Hippocampal formation (tissue), 2 donors: ENCODE results near the gene CACNA2D3.

ENCODE experiments used
- DNase-seq, 2 donors: peaks; one replicate each; lab custom pipeline; 2025; lab: John Stamatoyannopoulos, UW

The CACNA2D3 gene

DNA sequence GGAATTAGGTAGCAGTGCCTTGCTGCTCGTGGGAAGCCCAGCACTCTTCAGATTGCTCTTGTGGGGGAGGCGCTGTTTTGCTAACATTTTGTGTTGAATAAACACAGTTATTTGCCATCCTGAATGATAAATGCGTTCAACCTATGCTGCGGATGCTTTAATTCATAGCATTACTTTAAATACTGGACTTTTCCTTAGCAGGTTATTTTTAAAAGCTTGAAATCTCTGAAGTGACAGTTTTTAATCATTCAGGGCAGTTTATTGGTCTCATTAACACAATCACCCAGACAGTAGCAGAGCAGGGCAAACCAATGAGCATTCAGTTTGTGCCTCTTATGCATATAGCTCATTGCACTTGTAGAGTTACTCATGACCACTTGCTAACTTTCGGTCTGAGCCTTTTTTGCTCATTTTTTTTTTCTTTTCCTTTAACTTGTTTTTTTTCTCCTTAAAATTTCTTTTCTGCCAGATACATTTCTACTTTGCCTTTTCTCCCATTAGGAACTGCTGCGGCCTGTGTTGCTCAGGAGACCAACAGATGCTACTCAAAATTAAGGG, 5.2 kb downstream of the CACNA2D3 start:
- DNase-seq: no peak

DNA sequence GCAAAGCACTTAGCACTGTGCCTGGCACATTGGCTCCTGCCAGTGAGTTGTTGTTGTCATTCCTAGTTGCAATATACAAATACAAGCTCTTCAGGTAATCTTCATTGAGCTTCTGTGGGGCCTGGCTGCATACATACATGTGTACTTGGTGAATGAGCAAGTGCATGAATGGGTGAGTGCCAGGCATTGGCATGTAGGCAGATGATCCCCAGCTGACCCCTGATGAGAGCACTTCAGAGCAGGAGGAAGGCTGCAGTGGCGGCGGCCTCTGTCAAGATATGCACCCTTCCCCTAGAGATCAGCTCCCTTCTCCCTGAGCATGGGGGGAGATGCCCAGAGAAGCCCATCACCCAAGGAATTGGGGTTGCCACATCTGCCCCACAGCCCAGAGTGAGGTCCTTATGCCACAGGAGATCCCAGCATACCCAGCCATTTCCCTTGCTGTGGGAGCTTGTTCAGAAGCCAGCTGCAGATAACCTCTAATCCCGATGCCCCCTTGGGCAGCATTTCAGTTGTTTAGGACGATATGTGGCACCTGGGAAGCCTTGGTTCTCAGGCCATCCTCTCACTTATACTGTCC, 8.8 kb downstream of the CACNA2D3 start:
- no peak for DNase-seq

DNA sequence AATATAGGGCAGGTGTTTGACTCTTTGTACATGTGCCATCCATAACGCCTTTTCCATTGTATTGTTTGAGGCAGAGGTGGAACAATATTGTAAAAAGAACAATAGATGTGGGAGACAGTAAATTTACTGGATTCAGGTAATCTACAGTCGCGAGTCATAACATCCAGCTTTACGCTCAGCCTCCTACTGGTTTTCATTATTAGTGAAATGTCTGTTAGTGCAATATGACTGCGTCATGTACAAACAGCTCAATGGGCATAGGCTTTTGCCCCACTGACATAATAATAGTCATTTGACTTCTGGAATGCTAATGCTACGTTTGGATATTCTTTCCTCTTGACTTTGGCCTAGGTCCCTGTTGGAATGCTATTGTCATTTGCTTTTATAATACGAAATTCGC, 9.5 kb downstream of the CACNA2D3 start:
- DNase-seq: no peak

DNA sequence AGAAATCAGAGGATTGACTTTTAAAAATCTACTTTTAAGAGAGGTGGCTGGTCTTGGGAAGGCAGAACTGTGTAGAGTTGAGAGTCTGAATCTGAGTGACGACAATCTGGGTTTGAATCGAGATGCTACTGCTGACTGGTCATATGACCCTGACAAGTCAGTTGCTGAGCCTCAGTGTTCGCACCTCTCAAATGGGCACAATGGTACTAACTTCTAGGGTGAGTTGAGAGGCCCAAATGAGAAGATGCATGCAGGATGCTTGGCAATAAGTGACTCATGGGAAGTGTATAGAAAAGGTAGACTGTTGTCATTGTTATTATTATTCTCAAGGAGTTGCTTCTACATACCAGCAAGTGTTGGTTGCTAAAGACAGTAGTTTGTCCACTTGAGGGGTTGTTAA, 10.3 kb downstream of the CACNA2D3 start:
- DNase-seq: no peak

DNA sequence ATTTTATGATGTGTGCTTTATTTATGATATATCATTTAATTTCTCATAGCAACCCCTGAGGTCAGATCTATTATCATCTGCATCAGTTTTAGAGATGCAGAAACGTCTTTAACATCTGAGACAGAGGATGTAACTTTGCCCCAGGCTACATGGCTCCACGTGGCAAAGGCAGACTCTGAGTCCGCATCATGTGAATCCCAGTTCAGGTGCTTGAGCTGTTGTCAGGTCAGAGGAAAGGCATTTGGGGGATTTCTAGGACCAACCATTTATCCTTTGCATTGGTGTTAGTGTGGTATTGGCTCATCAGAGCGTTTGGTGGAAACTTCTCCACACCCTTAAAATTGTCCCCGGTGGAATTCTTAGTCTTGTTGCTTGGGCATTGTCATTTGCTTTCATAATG, 10.8 kb downstream of the CACNA2D3 start:
- no peak for DNase-seq

DNA sequence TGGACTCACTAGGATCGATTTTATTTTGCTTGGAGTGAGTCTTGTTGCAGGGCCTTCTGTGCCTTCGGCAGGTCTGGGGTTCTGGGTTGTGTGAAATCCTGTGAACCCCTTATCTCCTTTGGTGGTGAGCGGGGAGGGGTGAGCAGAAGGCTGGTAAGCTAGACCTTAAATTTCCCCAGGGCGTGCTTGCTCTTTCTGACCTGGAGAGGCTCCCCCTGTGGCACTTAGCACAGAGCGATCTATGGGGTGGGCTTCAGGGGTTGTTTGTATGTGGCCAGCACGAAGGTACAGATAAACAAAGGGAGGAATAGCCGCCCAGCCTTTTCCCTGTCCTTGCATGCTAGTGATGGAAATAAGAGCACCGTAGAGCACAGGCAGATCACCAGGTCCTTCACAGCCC, 11.8 kb downstream of the CACNA2D3 start:
- DNase-seq: no peak

DNA sequence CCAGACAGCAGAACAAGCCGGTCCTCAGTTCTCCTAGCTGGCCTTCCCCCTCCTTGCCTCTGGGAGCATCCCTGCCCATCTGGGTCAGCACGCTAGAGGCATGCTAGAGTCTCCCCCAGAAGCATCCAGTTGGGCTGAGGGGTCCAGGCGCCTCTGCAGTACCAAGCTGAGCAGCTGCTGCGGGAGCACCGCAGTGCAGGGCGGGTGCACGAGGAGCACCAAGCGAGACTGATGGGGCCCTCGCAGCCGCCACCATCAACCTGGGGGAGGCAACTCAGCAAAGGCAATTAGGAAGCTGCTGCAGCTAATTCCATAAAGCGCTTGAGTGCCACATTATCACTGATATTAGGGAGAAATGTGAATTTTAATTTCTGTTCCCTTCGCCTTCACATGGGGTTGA, 12.4 kb downstream of the CACNA2D3 start:
- no peak for DNase-seq

DNA sequence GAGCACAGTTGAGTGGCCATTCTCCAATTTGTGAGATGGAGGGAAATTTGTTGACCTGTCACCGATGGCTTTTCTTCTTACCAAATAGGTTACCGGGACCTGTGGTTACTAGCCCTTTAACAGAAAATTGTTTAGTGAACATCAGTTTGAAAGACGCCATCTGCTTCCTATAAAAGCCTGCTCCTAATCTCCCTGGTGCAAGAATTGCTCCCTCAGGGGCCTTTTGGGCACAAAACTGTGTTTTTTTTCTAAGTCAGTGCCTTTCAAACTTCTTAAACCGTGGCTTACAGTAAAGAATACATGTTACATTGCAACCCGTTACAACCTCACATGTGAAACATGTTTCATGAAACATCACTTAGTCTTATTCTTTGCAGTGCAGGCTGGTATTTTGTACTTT, 15.0 kb downstream of the CACNA2D3 start:
- DNase-seq: no peak

DNA sequence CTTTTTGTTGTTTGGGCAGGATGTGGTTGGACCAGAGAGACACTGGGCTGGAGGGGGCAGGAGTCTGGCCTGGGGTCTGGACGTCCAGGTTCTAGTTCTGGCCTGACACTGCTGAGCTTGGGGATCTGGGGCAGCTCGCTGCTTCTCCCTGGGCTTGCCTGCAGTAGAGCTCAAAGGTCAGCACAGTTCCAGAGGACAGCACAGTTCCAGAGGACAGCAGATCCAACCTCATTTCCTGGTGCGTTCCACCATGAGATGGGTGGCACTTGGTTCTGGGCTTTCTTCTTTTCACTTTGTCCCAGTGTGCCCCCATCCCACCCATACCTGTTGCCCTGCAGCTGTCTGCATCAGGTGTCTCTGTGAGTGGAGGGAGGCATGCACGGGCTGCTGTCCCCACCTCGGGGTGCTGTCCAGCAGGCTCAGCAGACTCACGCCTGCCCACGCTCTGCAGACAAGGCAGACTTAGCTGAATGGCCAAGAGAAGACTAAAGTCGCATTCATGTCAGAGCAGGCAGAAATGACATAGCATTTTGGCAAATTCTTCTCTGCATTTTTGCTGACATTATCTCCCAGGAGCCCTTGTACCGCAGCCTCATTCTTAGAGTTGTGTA, 16.7 kb downstream of the CACNA2D3 start:
- DNase-seq: no peak

DNA sequence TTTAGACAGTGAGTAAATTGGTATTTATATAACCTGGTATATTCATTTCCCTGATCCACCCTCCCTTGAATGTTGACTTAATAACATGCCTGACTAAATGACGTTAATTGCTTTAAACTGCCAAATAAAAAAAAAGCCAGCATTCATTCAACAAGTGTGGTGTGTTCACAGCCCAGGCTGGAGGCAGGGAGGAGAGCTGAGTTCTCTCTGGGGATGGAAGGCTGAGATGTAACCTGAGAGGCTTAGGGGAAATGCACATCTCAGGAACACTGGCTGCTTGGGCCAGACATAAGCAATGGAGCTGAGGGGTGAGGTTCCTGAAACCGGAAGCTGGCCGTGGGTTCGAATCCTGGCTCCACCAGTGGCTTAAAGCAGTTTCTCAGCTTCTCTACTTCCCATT, 17.3 kb downstream of the CACNA2D3 start:
- DNase-seq: no peak

DNA sequence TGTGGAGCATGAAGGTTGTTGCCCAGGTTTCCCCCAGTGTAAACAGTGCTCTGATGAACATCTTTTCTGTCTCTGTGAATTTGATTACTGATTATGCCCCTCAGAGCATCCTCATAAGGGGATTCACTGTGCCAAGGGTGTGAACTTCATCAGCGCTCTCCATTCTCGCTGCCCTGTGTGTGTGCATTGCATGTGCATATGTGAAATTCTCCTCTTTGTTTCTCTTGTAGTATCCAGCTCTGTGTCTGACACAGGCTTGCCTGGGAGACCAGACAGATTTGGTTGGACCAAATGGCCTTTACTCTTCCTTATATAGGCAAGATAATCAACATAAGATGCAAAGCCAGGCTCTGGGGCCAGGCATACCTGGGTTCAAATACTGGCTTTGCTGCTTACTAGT, 21.9 kb downstream of the CACNA2D3 start:
- no peak for DNase-seq

DNA sequence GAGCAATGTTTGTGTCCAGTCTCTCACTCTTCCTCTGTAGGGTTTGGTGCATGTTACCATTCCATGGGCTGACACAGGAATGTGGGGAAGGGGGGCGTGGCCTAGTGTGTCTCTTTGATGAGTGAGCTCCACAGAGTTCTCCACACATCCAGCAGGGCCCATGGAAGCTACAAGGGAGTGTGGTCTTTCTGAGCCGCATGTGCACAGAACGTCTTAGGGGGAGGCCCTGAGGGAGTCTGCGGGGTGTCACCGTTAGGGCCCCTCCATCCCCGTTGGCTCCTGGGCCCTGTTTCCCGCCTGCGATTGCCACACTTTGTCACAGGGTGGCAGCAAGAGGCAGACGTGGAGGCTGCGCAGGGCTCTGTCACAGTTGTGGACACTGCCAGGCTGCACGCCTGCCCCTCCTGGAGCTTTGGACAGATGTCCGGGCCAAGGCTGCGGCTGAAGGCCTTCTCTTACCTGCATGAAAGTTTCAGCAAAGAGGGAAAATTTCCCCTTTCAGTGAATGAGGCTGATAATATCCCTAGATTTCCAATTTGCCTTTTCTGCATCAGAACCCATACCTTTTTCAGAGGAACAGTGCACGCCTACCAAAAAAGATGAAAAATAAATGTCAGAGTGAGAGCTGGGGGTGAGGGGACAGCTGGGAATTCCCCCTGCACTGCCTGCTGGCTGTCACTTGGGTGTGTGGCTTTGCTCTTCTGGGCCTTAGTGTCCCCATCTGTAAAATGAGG, 24.3 kb downstream of the CACNA2D3 start:
- DNase-seq: peak; percentile 21 to 27

DNA sequence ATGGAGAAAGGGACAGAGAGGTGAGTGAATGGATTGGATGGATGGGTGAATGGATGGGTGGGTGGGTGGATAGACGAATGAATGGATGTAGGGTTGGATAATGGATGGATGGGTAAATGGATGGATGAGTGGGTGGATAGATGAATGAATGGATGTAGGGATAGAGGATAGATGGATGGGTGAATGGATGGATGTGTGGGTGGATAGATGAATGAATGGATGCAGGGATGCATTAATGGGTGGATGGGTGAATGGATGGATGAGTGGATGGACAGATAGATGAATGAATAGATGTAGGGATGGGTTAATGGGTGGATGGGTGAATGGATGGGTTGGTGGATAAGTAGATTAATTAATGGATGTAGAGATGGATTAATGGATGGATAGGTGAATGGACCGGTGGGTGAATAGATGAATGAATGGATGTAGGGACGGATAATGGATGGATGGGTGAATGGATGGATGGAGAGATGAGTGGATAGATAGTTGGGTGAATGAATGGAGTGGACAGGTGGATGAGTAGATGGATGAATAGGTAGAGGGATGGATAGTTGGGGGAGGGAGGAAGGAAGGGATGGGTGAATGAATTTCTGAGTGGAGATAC, 28.6 kb downstream of the CACNA2D3 start:
- DNase-seq: no peak

DNA sequence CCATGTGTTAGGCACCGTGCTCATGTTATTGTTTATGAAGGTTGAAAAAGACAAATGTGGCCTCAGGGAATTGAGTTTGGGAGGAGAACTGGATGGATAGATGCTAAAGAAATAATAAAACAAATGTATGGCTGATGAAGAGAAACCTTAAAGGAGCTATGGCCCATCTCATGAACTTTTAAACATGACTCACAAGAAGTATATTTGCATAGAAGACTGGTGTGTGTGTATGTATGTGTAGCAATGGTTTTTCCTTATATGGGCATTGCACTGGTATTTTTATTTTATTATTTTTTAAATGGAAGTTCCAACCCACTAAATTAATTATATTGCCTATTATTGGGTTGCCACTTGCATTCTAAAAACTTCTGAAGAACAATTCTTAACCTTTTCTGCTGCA, 31.1 kb downstream of the CACNA2D3 start:
- no peak for DNase-seq

DNA sequence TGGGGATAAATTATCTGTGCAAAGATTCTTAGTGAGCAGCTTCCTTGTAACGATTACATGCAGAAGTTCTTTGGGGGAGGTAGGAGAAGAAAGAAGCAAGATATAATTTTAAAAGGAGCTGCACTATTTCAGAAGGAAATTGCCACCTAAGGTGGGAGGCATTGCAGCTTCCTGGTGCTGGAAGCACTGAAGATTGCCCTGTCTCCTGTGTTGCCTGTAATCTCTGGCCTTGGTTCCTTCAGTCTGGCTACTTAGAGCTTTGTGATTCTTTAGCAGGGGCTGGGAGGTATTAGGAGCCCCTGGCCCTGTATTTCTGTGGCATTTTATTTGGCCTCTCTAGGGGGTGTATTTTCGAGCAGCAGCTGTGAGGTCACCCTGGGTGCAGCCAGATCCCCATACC, 35.5 kb downstream of the CACNA2D3 start:
- DNase-seq: no peak

DNA sequence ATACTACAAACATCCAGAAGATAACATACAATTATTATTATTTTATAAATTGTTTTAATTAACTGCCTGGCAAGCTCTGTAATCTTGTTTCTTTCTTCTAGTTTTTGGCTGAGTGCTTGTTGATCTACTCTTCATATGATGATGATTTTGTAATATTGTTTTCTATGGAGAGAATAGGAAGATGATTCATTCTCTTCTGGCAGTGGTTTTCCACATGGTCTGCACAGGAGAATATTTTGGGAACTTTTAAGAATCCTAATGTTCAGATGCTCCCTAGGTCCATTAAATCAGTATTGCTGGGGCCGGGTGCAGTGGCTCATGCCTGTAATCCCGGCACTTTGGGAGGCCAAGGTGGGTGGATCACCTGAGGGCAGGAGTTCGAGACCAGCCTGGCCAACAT, 37.6 kb downstream of the CACNA2D3 start:
- no peak for DNase-seq

DNA sequence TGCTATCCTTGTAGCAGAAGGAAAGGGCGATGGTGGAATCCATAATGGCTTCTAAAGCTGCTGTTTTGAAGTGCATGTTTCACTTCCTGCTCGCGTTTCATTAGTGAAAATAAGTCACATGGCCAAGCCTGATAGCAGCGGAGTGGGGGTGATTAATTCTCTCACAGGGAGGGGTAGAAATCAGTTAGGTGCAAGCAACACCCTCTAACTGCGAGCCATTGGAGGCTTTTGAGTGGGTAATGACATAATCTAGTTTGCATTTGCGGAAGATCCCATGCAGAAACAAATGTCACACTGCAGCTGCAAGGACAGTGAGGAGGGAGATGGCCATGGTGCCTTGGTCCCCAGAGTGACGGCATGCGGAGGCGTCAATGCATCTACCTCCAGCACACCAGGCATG, 41.1 kb downstream of the CACNA2D3 start:
- no peak for DNase-seq

DNA sequence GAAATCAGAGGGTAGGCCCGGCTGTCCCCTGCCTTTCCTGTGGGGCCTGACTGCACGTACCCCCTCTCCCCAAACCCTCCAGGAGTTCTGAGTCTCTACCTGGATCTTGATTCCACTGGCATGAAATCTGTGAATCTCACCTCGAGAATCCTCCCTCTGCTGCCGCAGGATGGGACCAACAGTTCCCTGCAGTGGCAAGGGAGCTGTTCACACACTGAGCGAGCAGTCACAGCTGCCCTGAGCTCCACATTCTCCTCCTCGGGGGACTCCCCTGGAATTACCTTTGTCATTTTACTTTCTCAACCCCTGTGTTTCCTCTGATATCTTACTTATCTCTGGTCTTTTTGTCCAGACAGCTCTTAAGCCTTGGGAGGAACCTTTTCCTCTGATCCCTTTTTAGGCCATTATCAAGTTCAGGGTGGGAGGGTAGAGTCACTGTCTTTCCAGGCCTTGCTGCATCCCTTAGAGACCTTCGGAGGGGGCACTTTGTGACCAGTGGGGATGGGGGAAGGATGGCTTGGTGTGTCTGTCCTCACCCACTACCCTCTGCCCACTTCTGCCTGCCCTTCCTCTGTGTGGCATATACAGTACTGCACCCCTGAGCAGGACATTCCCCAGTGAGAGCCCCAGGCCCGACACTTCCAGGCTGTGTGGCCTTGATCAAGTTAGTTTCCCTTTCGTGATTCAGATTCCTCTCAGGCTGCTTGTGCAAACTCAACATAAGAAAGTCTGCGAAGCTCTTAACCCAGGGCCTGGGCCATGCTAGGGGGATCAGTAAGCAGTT, 42.0 kb downstream of the CACNA2D3 start:
- DNase-seq: no peak

DNA sequence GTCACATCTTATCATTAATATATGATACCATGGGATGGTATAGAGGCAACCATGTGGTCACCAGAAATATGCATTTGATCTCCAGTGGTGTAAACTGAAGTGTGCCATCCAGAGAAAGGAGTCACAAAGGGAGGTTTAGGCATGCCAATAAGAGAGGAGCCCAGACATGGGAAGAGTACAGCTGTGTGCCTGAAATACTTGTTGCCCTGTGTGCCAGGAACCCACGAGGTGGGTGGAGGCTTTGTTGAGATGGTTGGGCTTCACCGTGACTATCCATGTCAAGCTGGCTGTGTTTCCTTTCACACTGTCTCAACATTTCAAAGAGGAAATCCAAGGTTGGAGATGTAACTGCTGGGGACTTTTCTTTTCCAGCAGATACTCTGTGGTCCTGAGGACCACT, 43.5 kb downstream of the CACNA2D3 start:
- no peak for DNase-seq

DNA sequence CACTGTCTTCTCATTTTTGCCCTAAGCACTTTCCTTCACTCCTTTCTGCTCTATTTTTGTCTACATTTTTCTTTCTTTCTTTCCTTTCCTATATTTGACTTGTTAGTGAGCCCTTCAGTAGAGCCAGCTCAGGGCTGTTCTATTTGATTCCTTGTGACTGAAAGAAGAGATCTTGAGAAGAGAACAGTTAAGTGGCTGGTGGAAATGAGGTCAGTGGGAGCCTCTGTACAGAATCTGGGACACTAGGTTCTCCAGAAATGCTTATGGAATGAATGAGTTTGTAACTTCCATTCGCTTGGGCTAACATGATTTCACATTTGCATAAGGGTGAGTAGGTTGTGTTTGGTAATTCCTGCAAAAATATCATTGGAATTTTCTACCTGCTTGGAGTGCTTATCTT, 45.6 kb downstream of the CACNA2D3 start:
- DNase-seq: no peak

DNA sequence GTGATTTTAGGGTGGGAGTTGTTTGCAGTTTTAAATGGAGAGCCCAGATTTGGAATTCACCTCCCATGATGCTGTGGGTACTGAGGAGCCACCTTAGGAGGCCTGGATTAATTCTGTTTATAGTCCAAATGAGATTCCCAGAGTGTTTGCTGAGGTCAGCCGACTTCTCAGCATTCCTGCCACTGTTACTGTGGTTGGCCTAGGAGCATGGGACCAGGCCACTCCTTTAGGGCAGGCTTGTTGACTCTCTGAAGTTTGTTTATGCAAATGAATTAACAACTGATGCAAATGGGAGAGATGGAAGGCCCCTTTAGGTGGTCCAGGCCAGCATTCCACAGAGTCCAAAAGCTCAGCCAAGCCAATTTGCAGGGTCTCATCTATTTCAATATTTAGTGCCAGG, 46.1 kb downstream of the CACNA2D3 start:
- no peak for DNase-seq

DNA sequence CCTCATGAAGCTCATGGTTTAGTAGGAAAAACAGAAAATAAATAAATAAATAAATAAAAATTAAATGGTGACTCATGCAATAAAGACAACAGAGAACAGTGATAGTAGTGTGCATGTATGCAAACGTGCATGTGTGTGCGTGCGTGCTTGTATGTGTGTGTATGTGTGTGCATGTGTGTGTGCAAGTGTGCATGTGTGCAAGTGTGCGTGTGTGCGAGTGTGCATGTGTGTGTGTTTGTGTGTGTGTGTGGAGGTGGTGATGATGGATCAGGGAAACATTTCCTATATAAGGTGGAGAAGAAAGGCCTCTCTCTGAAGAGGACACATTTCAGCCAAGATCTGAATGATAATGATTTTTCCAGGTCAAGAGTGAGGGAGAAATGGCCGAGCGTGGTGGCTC, 47.2 kb downstream of the CACNA2D3 start:
- no peak for DNase-seq
